Endodermal cell (in vitro differentiated cells): ENCODE data around the gene BLACAT1. TPM values are rescaled to one million over a fixed set of nuclear protein-coding genes. Genes with fewer than 3 reads are reported as not detected.

Experiments
- DNase-seq: peaks from one replicate; pipeline ENCODE4 v3.0.0-alpha.2; 2017
- H3K27ac ChIP-seq: 2 replicates; pipeline ENCODE4 v1.5.1; 2013; ENCODE audit warnings: mild to moderate bottlenecking, low read depth, low read length, moderate library complexity
- H3K27me3 ChIP-seq: 2 replicates; pipeline ENCODE4 v1.6.1; 2013; ENCODE audit warnings: mild to moderate bottlenecking, low read length, moderate library complexity; ENCODE audit not compliant: insufficient read depth, control insufficient read depth, poor library complexity, severe bottlenecking
- H3K36me3 ChIP-seq: 2 replicates; pipeline ENCODE4 v1.7.0; 2013; ENCODE audit warnings: mild to moderate bottlenecking, low read length, moderate library complexity; ENCODE audit not compliant: control insufficient read depth, insufficient read depth
- H3K4me1 ChIP-seq: one replicate; pipeline ENCODE4 v1.7.0; 2013; ENCODE audit warnings: low read length; ENCODE audit not compliant: control insufficient read depth, insufficient read depth
- H3K4me3 ChIP-seq: 2 replicates; pipeline ENCODE4 v1.5.1; 2013; ENCODE audit warnings: mild to moderate bottlenecking, low read length, moderate library complexity
- H3K9ac ChIP-seq: 2 replicates; pipeline ENCODE4 v1.6.1; 2013; ENCODE audit warnings: mild to moderate bottlenecking, low read length, moderate library complexity; ENCODE audit not compliant: poor library complexity, severe bottlenecking; ENCODE audit errors: extremely low read depth
- H3K9me3 ChIP-seq: 2 replicates; pipeline ENCODE4 v1.6.1; 2013; ENCODE audit warnings: mild to moderate bottlenecking, low read length, moderate library complexity; ENCODE audit not compliant: control insufficient read depth
- H3K27ac Mint-ChIP-seq: 2 replicates; pipeline ENCODE4 v1.8.0; 2020; ENCODE audit warnings: mixed read lengths
- H3K27me3 Mint-ChIP-seq: 2 replicates; pipeline ENCODE4 v1.8.0; 2021; ENCODE audit warnings: mild to moderate bottlenecking, mixed read lengths; ENCODE audit not compliant: insufficient read depth
- H3K36me3 Mint-ChIP-seq: 2 replicates; pipeline ENCODE4 v1.8.0; 2020; ENCODE audit warnings: low read depth, mixed read lengths
- H3K4me1 Mint-ChIP-seq: 2 replicates; pipeline ENCODE4 v1.8.0; 2020; ENCODE audit warnings: mixed read lengths
- H3K4me3 Mint-ChIP-seq: 2 replicates; pipeline ENCODE4 v1.8.0; 2020; ENCODE audit warnings: mild to moderate bottlenecking, moderate library complexity, mixed read lengths
- H3K9me3 Mint-ChIP-seq: 2 replicates; pipeline ENCODE4 v1.8.0; 2020; ENCODE audit warnings: mild to moderate bottlenecking, mixed read lengths
- whole genome bisulfite sequencing, 2 experiments: methylation state at CpG; one replicate each; pipeline versions ENCODE4 v1.1.5 to v1.1.7; 2013; ENCODE audit warnings: missing lambda C conversion rate in 2 of 2, mixed read lengths in 1 of 2; ENCODE audit not compliant: insufficient coverage in 1 of 2, insufficient read length in 1 of 2; 5-methylcytosine and 5-hydroxymethylcytosine counted together
- total RNA-seq, 2 donors: library from RNA; stranded (reverse); fragmentation: NEBNext Ultra II Directional in 1 of 2; extraction: Animal tissue kit (Norgen Biotek cat#: 25700) in 1 of 2; gene quantifications; 2 replicates in 1 of 2; 3 replicates in 1 of 2; pipeline ENCODE4 v1.2.1, GENCODE V29; 2021
- TF ChIP-seq, protein P1 (sequence below): fragments of 200-600 bp; sonication (generic); conservative IDR thresholded peaks from 2 replicates; pipeline ENCODE4 v1.5.0; 2021; ENCODE audit warnings: antibody characterized with exemption, mild to moderate bottlenecking

BLACAT1 gene
- total RNA-seq, 2 donors from 2014 or later = 7.4 to 7.6 TPM

DNA sequence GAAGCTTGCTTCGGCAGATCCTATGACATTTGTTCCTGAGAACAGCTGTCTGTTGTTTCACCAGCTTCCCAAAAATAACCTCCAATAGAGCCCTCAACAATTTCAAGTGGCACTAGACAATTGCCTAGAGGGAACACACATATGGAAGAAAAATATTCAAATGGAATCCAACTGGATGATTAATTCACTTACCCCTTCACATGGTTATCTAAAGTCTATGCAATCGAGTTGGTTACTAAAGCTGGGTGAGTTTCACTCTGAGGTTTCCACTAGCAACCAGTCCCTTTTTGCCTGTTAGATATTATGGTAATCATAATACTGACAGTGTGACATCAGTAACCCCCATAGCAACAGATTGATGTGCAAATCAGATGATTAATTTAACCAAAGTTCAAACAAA lies 34.0 kb downstream of the BLACAT1 start, which contains the start of gene LEMD1:
LEMD1 (minus strand) TSS at position 259 of the 400 bp plus-strand sequence. CDS start 1,520 bp downstream, outside the sequence.
- no peaks in the 10 kb centered on the region for H3K27me3 ChIP-seq
- no peak within 1 kb of the TSS for H3K27ac Mint-ChIP-seq
- TF ChIP-seq, protein P1, sequence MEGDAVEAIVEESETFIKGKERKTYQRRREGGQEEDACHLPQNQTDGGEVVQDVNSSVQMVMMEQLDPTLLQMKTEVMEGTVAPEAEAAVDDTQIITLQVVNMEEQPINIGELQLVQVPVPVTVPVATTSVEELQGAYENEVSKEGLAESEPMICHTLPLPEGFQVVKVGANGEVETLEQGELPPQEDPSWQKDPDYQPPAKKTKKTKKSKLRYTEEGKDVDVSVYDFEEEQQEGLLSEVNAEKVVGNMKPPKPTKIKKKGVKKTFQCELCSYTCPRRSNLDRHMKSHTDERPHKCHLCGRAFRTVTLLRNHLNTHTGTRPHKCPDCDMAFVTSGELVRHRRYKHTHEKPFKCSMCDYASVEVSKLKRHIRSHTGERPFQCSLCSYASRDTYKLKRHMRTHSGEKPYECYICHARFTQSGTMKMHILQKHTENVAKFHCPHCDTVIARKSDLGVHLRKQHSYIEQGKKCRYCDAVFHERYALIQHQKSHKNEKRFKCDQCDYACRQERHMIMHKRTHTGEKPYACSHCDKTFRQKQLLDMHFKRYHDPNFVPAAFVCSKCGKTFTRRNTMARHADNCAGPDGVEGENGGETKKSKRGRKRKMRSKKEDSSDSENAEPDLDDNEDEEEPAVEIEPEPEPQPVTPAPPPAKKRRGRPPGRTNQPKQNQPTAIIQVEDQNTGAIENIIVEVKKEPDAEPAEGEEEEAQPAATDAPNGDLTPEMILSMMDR = no peak
- H3K36me3 ChIP-seq = no peaks in the 10 kb centered on the region
- peaks cover 5% of the 10 kb centered on the region for H3K4me1 Mint-ChIP-seq
- no peak for DNase-seq
- H3K27me3 Mint-ChIP-seq = peaks cover 10% of the 10 kb centered on the region
- no peaks in the 10 kb centered on the region for H3K9me3 ChIP-seq
- H3K9ac ChIP-seq = no peak within 1 kb of the TSS
- H3K36me3 Mint-ChIP-seq = no peaks in the 10 kb centered on the region
- 87 to 100% methylated on average over 1 to 2 of the region's 2 CpGs for WGBS, 2 experiments
- no peak within 1 kb of the TSS for H3K27ac ChIP-seq
- no peaks in the 10 kb centered on the region for H3K4me1 ChIP-seq
- no peaks in the 10 kb centered on the region for H3K9me3 Mint-ChIP-seq
- H3K4me3 Mint-ChIP-seq = no peak within 1 kb of the TSS
- H3K4me3 ChIP-seq = no peak within 1 kb of the TSS

DNA sequence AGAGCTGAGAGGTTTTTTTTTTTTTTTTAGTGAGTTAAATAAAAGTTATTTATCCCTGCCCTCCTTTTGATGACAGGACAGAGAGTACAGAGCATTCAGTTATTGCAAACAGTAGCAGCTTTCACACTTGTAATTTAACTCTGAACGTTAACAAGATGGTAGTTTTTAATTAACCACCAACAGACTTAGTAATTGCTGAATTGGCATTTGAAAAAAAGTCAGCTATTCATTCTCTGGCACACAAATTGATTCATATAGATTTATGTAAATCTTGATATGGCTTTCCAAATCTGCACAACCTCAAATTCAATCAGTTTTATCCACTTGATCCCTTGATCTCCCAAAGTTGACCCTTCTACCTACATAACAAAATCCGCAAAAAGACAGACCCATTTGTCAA lies 34.9 kb downstream of the BLACAT1 start:
- DNase-seq = no peak
- H3K9me3 Mint-ChIP-seq = no peaks in the 10 kb centered on the region

DNA sequence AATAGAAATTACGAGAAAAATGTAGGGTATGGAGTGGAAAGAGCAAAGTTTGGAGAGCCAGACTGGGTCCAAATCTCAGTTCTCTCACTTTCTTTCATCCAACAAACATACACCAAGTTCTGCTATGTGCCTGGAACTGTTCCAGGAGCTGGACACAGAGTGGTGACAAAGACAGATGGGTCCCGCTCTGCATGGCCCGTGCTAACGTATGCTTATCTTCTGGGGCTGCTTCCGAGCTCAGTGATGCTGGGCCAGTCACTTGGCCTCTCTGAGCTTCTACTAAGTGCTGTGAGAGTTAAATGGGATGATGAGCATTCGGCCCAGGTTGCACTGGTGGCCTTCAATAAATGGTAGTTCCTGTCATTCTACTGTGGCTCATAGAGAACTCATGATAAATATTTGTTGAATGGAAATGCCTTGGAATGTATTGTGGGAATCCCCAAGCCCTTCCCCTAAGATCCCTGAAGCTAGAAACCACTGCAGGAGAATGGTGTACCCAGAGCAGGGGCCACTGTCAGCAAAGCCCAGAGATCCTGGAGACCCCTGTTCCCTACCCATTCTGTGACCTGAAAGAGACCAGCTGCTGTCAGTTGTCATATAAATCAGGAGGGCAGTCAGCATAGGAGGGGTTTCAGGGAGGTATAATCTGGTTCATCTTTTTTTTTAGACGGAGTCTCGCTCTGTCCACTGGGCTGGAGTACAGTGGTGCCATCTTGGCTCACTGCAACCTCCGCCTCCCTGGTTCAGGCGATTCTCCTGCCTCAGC lies 37.8 kb downstream of the BLACAT1 start:
- DNase-seq = peak; percentile 29
- H3K4me3 ChIP-seq = no peak overlapping the region
- 96 to 98% methylated on average over 9 of the region's 10 CpGs for WGBS, 2 experiments
- no peaks in the 10 kb centered on the region for H3K4me1 ChIP-seq
- no peak overlapping the region for H3K4me3 Mint-ChIP-seq
- peaks cover 7% of the 10 kb centered on the region for H3K27me3 Mint-ChIP-seq
- no peak overlapping the region for H3K9ac ChIP-seq
- TF ChIP-seq, protein P1 = no peak
- no peak overlapping the region for H3K27ac Mint-ChIP-seq
- H3K36me3 ChIP-seq = no peaks in the 10 kb centered on the region
- no peaks in the 10 kb centered on the region for H3K36me3 Mint-ChIP-seq
- no peaks in the 10 kb centered on the region for H3K4me1 Mint-ChIP-seq
- H3K27me3 ChIP-seq = no peaks in the 10 kb centered on the region
- H3K9me3 ChIP-seq = no peaks in the 10 kb centered on the region
- no peaks in the 10 kb centered on the region for H3K9me3 Mint-ChIP-seq
- H3K27ac ChIP-seq = no peak overlapping the region

More for the DNA sequence above, 34.9 kb downstream of the BLACAT1 start:
- H3K27ac ChIP-seq = no peak overlapping the region
- WGBS, 2 experiments = 92% methylated on average over 2 of the region's 2 CpGs; no CpG with 5 or more reads in 1 of the 2 experiments
- H3K27me3 ChIP-seq = no peaks in the 10 kb centered on the region
- H3K4me1 ChIP-seq = no peaks in the 10 kb centered on the region
- Mint-ChIP-seq H3K4me3 (no peak overlapping the region), H3K27ac (no peak overlapping the region), H3K27me3 (peaks cover 5% of the 10 kb centered on the region), H3K36me3 (no peaks in the 10 kb centered on the region), H3K4me1 (peaks cover 5% of the 10 kb centered on the region)
- H3K4me3 ChIP-seq = no peak overlapping the region
- TF ChIP-seq, protein P1 = no peak
- no peaks in the 10 kb centered on the region for H3K36me3 ChIP-seq
- H3K9me3 ChIP-seq = no peaks in the 10 kb centered on the region
- no peak overlapping the region for H3K9ac ChIP-seq
